Cardiac muscle cell (in vitro differentiated cells and primary cell): ENCODE measurements around the gene ATP8B4. TPM values are rescaled to one million over a fixed set of nuclear protein-coding genes. Genes with fewer than 3 reads are reported as not detected.
A peak's percentile ranks its signal among the peaks of the same experiment; 100 is the strongest.

Experiments
- DNase-seq, 2 donors: peaks; one replicate each; pipeline versions ENCODE4 v3.0.0 to v3.0.0-alpha.2; 2010 to 2017; ENCODE audit warnings: low read depth in 1 of 2, low spot score in 1 of 2
- H3K27ac ChIP-seq: fragments of 200-600 bp; sonication (generic); 2 replicates; pipeline ENCODE4 v1.5.1; 2016
- H3K27me3 ChIP-seq: fragments of 200-600 bp; sonication (generic); 2 replicates; pipeline ENCODE4 v1.6.0; 2016; ENCODE audit warnings: control low read depth
- H3K36me3 ChIP-seq: fragments of 200-600 bp; sonication (generic); 2 replicates; pipeline ENCODE4 v1.5.1; 2016; ENCODE audit warnings: control low read depth
- H3K4me1 ChIP-seq: fragments of 200-600 bp; sonication (generic); 2 replicates; pipeline ENCODE4 v1.8.1; 2017; ENCODE audit warnings: low read depth, mild to moderate bottlenecking, mixed run types
- H3K4me3 ChIP-seq: fragments of 200-600 bp; sonication (generic); 2 replicates; pipeline ENCODE4 v1.5.1; 2016; ENCODE audit warnings: mild to moderate bottlenecking
- H3K9me3 ChIP-seq: fragments of 200-600 bp; sonication (generic); 2 replicates; pipeline ENCODE4 v1.5.1; 2017; ENCODE audit warnings: low read depth, mild to moderate bottlenecking, control low read depth
- polyA plus RNA-seq: library from polyadenylated mRNA; unstranded; fragments of >200 nt; fragmentation: Nextera tagmentation; extraction: Ambion mirVana; gene quantifications from 2 replicates; pipeline ENCODE4 v1.2.1, GENCODE V29; 2016
- total RNA-seq: library from RNA; depleted of rRNA; stranded (reverse); fragments of >200 nt; gene quantifications from 2 replicates; pipeline ENCODE4 v1.2.3, GENCODE V29; 2016
- TF ChIP-seq, protein P1 (sequence below): IDR thresholded peaks from 2 replicates; pipeline ENCODE4 v1.5.1; 2012; ENCODE audit warnings: low read depth, mild to moderate bottlenecking, low read length

The ATP8B4 gene
- total and polyA plus RNA-seq, 2 experiments from 2014 or later, result 0.09 to 0.12 TPM

DNA sequence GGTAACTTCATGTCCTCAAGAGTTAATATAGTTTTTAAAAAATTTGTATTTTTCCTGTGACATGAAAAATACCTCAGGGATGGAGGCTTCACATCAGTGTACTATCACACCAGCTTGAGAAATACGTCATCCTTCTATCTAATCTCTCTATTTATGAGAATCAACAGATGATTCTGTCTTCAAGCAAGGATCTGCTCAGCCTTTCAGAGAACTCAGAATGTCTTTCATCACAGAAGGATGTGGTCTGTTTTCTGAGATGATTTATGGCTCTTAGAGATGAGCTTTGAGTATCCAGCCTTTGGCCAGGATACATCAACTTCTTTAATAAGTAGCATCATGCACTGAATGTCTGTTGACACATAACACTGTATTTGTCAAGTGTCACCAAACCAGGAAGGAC, 304.3 kb downstream of the ATP8B4 start:
- no peak overlapping the region for H3K4me3 ChIP-seq
- no peaks in the 10 kb centered on the region for H3K9me3 ChIP-seq
- TF ChIP-seq, protein P1, sequence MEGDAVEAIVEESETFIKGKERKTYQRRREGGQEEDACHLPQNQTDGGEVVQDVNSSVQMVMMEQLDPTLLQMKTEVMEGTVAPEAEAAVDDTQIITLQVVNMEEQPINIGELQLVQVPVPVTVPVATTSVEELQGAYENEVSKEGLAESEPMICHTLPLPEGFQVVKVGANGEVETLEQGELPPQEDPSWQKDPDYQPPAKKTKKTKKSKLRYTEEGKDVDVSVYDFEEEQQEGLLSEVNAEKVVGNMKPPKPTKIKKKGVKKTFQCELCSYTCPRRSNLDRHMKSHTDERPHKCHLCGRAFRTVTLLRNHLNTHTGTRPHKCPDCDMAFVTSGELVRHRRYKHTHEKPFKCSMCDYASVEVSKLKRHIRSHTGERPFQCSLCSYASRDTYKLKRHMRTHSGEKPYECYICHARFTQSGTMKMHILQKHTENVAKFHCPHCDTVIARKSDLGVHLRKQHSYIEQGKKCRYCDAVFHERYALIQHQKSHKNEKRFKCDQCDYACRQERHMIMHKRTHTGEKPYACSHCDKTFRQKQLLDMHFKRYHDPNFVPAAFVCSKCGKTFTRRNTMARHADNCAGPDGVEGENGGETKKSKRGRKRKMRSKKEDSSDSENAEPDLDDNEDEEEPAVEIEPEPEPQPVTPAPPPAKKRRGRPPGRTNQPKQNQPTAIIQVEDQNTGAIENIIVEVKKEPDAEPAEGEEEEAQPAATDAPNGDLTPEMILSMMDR, result no peak

DNA sequence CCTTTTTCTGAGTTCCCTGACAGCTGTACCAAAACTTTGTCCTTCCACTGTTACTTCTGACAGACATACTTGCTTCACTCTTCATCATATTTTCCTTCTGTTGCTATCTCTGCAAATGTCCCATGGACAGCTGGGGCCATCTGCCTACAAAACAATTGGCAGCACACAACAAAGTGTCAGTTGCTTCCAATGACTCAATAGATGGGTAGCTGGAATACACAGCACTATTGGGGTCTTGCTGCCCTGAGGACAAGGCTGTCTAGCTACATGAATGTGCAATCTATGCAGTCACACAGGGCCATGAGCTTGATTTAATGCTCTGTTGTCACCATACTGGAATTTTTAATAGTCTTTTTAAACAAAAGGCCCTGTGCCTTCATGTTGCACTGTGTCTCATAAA, 305.4 kb downstream of the ATP8B4 start:
- no peak overlapping the region for H3K27ac ChIP-seq
- no peak overlapping the region for H3K4me3 ChIP-seq
- H3K9me3 ChIP-seq, result no peaks in the 10 kb centered on the region
- H3K4me1 ChIP-seq, result no peaks in the 10 kb centered on the region
- no peaks in the 10 kb centered on the region for H3K36me3 ChIP-seq
- TF ChIP-seq, protein P1, result no peak
- no peak for DNase-seq
- peaks cover 2% of the 10 kb centered on the region for H3K27me3 ChIP-seq

More for the DNA sequence above, 304.3 kb downstream of the ATP8B4 start:
- H3K27ac ChIP-seq, result no peak overlapping the region
- peaks cover 2% of the 10 kb centered on the region for H3K27me3 ChIP-seq
- H3K36me3 ChIP-seq, result no peaks in the 10 kb centered on the region
- no peaks in the 10 kb centered on the region for H3K4me1 ChIP-seq
- DNase-seq, result peak in 1 of 2 donors; percentile 12

DNA sequence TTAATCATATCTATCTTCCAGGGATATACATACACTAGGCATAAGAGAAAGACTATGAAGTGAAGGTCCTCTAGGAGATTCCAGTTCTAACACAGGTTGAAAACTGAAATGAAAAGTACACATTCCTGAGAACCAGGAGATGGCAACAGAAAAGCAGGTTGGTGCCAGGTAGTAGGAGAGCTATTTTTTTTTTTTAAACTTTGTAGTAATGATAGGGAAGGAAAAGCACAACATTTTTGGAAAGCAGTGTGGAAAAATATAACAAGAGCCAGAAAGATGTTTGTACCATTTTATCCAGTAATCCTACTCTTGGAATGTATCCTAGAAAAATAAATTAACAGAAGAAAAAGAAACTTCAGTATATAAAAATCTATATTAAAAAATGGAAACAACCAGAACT, 308.3 kb downstream of the ATP8B4 start:
- Histone ChIP-seq H3K9me3 (no peaks in the 10 kb centered on the region), H3K27me3 (peaks cover 2% of the 10 kb centered on the region), H3K36me3 (no peaks in the 10 kb centered on the region), H3K4me1 (no peaks in the 10 kb centered on the region), H3K4me3 (no peak overlapping the region), H3K27ac (no peak overlapping the region)
- peak in 1 of 2 donors; percentile 9 for DNase-seq
- TF ChIP-seq, protein P1, result no peak

DNA sequence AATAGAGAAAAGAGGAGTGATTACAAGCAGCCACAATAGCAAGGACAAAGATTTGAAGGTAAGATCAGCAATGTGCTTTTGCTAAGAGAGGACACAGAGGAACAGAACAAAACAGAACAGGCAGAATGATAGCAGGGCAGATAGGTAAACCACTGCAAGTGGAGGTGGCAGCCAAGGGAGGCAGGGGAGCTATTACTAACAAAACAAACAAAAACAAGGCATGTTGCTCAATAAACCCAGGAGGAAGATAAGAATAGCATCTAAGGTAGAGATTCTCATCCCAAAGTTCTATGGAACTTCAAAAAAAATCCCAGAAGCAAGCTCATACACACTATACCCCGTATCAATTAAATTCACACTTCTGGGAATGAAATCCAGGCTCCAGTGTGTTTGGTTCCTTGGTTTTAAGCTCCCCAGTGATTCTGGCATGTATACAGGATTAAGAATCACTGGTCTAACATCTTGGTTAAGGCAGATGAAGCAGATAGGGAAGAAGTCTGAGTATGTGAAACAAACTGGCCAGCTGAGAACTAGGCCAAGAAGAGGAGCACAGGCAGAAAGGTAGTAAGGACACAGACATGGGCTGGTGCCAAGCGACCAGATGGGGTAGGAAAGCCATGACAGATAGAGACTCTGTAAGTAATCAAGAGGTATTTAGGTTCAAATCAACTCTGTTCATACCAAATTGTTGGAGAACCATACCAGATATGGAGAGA, 309.0 kb downstream of the ATP8B4 start:
- no peak overlapping the region for H3K4me3 ChIP-seq
- no peak overlapping the region for H3K27ac ChIP-seq
- TF ChIP-seq, protein P1, result no peak
- peaks cover 2% of the 10 kb centered on the region for H3K27me3 ChIP-seq
- no peaks in the 10 kb centered on the region for H3K36me3 ChIP-seq
- peak in 1 of 2 donors; percentile 6 for DNase-seq
- H3K9me3 ChIP-seq, result no peaks in the 10 kb centered on the region
- H3K4me1 ChIP-seq, result no peaks in the 10 kb centered on the region

DNA sequence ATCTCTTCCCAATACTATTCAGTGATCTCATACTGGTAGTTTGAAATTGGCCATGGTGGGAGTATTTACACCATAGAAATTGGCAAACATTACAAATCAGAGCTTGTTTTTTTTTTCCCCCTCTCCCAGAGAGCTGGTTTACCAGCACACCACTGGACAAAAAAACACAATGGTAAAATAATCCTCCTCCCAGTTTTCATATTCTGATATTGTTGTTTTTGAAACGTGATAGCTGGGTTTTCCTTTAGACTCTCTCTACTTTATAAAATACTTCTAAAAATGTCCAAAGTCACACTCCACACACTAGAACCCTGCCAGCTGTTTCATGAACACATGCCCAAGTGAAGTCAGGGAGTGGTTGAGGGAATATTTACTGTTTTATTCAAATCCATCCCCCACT, 310.7 kb downstream of the ATP8B4 start:
- Histone ChIP-seq H3K4me1 (no peaks in the 10 kb centered on the region), H3K9me3 (no peaks in the 10 kb centered on the region), H3K36me3 (no peaks in the 10 kb centered on the region), H3K27ac (no peak overlapping the region), H3K4me3 (no peak overlapping the region), H3K27me3 (no peaks in the 10 kb centered on the region)
- TF ChIP-seq, protein P1, result no peak
- DNase-seq, result no peak

Other genes with a start within 250 kb of the ATP8B4 start
- gene SLC27A2, start 63.0 kb upstream of the ATP8B4 start, total RNA-seq, result not detected in 2 replicates
- not detected in 2 replicates for gene SLC27A2, start 63.0 kb upstream of the ATP8B4 start, polyA plus RNA-seq
- gene HDC, start 146.5 kb upstream of the ATP8B4 start, total RNA-seq, result 0.56 TPM in 1 of 2 replicates, not detected in the other
- gene HDC, start 146.5 kb upstream of the ATP8B4 start, polyA plus RNA-seq, result not detected in 2 replicates
- gene GABPB1, start 236.0 kb upstream of the ATP8B4 start, total RNA-seq, result 22.3 and 25.5 TPM in 2 replicates
- gene GABPB1, start 236.0 kb upstream of the ATP8B4 start, polyA plus RNA-seq, result 12.5 and 15.3 TPM in 2 replicates